ENCODE measurements around the gene SLC39A1. TPM values are rescaled to one million over a fixed set of nuclear protein-coding genes. Genes with fewer than 3 reads are reported as not detected.

The SLC39A1 gene
- total RNA-seq, 1 experiment from 2014 or later: 204 TPM

DNA sequence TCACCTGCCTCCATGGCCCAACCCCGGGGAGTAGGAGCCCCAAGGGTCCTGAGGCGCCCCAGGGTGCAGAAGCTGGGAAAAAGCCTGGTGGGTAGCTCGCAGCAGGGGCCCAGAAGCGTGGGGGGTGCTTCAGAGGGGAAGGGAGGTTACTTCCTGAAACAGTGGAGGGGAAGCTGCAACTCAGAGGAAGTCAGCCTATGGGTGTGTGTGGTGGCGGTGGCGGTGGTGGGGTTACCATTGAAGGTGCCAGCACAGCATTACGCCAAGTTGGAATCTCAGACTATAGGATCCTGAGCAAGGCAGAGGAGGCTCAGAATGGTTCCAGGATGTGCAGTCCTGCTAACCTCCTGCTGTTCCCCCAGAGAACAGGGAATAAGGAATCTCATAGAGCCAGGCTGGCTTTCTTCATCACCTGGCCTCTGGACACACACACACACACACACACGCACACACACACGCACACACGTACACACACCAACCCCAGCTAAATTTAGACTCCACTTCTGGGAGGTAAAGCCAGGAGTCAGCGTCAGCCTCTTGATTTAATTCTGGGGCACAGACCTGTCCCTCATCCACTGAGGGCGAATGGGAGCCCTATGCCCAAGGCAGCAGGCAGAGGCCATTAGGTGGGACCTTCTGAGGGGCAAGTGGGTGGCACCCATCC lies 18.1 kb downstream of the SLC39A1 start:
- H3K4me3 Mint-ChIP-seq: peak overlapping the region; percentile 81
- ChIA-PET POLR2A (interaction anchor here (0.5 to 2.3 kb wide), 6 partner anchors 10 to 41 kb away, joined by 3 to 21 read pairs (median 4); partner anchors contain the start of genes CREB3L4, RAB13 and SLC39A1), CTCF (interaction anchor here (1.0 to 2.8 kb wide), 6 partner anchors 10 to 311 kb away, joined by 3 to 27 read pairs (median 15); partner anchors contain the start of genes CHTOP, JTB and SLC39A1)
- peaks cover 13% of the 10 kb centered on the region for H3K4me1 Mint-ChIP-seq
- H3K36me3 Mint-ChIP-seq: peaks cover 21% of the 10 kb centered on the region
- H3K9me3 Mint-ChIP-seq: no peaks in the 10 kb centered on the region
- no peak for ATAC-seq
- no peak overlapping the region for H3K27ac Mint-ChIP-seq
- no peaks in the 10 kb centered on the region for H3K27me3 Mint-ChIP-seq (ENCODE audit: low read depth)
- TF ChIP-seq NFE2L1 (CRISPR knock-in tag; IDR thresholded peaks at IDR 0.05) (0 out of 2 replicates have a peak, but pooled peaks have one; percentile 8), SP1 (CRISPR knock-in tag; conservative IDR thresholded peaks at IDR 0.05) (no peak)
- no peak for DNase-seq (ENCODE audit: low spot score)

DNA sequence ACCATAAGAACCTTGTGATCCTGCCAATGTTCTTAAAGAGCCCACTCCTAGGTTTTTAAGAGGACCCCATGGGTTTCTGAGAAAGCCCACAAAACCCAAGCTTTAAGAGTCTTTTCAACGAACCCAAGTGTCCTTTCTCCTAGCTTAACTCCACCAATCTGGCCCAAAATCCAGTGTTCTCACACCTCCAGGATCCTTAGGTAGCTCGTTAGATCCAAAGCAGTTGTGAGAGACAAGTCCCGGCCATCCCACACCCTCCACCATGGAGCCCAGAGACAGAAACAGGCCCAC lies 18.6 kb downstream of the SLC39A1 start:
- Mint-ChIP-seq H3K4me3 (peak overlapping the region; percentile 81; the same call in 1 of the 2 replicates), H3K36me3 (peaks cover 21% of the 10 kb centered on the region), H3K4me1 (peaks cover 13% of the 10 kb centered on the region), H3K9me3 (no peaks in the 10 kb centered on the region), H3K27me3 (ENCODE audit: low read depth) (no peaks in the 10 kb centered on the region), H3K27ac (peak overlapping the region; percentile 41; the same call in 1 of the 2 replicates)
- no peak for TF ChIP-seq IRF2 (CRISPR knock-in tag; IDR thresholded peaks at IDR 0.05; ENCODE audit: borderline replicate concordance, low read depth)
- TF ChIP-seq HMGXB4 (CRISPR knock-in tag; IDR thresholded peaks at IDR 0.05): no peak
- TF ChIP-seq STAT6 (CRISPR knock-in tag; conservative IDR thresholded peaks at IDR 0.05; ENCODE audit: low read depth): no peak
- TF ChIP-seq, protein P1, sequence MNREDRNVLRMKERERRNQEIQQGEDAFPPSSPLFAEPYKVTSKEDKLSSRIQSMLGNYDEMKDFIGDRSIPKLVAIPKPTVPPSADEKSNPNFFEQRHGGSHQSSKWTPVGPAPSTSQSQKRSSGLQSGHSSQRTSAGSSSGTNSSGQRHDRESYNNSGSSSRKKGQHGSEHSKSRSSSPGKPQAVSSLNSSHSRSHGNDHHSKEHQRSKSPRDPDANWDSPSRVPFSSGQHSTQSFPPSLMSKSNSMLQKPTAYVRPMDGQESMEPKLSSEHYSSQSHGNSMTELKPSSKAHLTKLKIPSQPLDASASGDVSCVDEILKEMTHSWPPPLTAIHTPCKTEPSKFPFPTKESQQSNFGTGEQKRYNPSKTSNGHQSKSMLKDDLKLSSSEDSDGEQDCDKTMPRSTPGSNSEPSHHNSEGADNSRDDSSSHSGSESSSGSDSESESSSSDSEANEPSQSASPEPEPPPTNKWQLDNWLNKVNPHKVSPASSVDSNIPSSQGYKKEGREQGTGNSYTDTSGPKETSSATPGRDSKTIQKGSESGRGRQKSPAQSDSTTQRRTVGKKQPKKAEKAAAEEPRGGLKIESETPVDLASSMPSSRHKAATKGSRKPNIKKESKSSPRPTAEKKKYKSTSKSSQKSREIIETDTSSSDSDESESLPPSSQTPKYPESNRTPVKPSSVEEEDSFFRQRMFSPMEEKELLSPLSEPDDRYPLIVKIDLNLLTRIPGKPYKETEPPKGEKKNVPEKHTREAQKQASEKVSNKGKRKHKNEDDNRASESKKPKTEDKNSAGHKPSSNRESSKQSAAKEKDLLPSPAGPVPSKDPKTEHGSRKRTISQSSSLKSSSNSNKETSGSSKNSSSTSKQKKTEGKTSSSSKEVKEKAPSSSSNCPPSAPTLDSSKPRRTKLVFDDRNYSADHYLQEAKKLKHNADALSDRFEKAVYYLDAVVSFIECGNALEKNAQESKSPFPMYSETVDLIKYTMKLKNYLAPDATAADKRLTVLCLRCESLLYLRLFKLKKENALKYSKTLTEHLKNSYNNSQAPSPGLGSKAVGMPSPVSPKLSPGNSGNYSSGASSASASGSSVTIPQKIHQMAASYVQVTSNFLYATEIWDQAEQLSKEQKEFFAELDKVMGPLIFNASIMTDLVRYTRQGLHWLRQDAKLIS (CRISPR knock-in tag; IDR thresholded peaks at IDR 0.05; ENCODE audit: borderline replicate concordance): no peak
- TF ChIP-seq SOX15 (CRISPR knock-in tag; IDR thresholded peaks at IDR 0.05): no peak
- TF ChIP-seq, protein P2, sequence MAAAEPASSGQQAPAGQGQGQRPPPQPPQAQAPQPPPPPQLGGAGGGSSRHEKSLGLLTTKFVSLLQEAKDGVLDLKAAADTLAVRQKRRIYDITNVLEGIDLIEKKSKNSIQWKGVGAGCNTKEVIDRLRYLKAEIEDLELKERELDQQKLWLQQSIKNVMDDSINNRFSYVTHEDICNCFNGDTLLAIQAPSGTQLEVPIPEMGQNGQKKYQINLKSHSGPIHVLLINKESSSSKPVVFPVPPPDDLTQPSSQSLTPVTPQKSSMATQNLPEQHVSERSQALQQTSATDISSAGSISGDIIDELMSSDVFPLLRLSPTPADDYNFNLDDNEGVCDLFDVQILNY (CRISPR knock-in tag; IDR thresholded peaks at IDR 0.05): no peak
- TF ChIP-seq KAT7 (CRISPR knock-in tag; IDR thresholded peaks at IDR 0.05; ENCODE audit: borderline replicate concordance): no peak
- TF ChIP-seq, protein P3, sequence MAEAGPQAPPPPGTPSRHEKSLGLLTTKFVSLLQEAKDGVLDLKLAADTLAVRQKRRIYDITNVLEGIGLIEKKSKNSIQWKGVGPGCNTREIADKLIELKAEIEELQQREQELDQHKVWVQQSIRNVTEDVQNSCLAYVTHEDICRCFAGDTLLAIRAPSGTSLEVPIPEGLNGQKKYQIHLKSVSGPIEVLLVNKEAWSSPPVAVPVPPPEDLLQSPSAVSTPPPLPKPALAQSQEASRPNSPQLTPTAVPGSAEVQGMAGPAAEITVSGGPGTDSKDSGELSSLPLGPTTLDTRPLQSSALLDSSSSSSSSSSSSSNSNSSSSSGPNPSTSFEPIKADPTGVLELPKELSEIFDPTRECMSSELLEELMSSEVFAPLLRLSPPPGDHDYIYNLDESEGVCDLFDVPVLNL (CRISPR knock-in tag; IDR thresholded peaks at IDR 0.05; ENCODE audit: borderline replicate concordance, low read depth): no peak
- no peak for TF ChIP-seq CREM (CRISPR knock-in tag; IDR thresholded peaks at IDR 0.05)
- no peak for TF ChIP-seq CREB1 (CRISPR knock-in tag; IDR thresholded peaks at IDR 0.05)
- TF ChIP-seq HMGA2 (CRISPR knock-in tag; IDR thresholded peaks at IDR 0.05): no peak
- no peak for TF ChIP-seq ZNF317 (CRISPR knock-in tag; IDR thresholded peaks at IDR 0.05; ENCODE audit: borderline replicate concordance, low read depth)
- no peak for DNase-seq (ENCODE audit: low spot score)
- ChIA-PET POLR2A (interaction anchor here (1.3 kb wide), 1 partner anchor 19 kb away, joined by 4 read pairs; the partner anchor contains the start of gene SLC39A1), CTCF (interaction anchor here (1.0 to 2.8 kb wide), 4 partner anchors 15 to 147 kb away, joined by 4 to 20 read pairs (median 4); no protein-coding TSS in a partner anchor)
- ATAC-seq: no peak
